Body of pancreas (tissue), 4 donors: Measurements from ENCODE around the gene CLIC3. TPM values are rescaled to one million over a fixed set of nuclear protein-coding genes. Genes with fewer than 3 reads are reported as not detected.

Experiments
- ATAC-seq: fragments of 150-250 bp; one replicate; pipeline ENCODE4 v1.9.1; 2016
- DNase-seq, 4 donors: peaks; one replicate each; pipeline ENCODE4 v3.0.0-alpha.2; 2019
- H3K27ac ChIP-seq, 4 donors: fragments of 200-600 bp; sonication (generic); 1 replicate in 3 of 4; 2 replicates in 1 of 4; pipeline versions ENCODE4 v1.5.1 to v1.6.1; 2016 to 2019; ENCODE audit warnings: mild to moderate bottlenecking in 1 of 4, mixed read lengths in 1 of 4, moderate library complexity in 1 of 4
- H3K27me3 ChIP-seq, 2 donors: fragments of 200-600 bp; sonication (generic); one replicate each; pipeline ENCODE4 v1.6.0; 2016; ENCODE audit warnings: mild to moderate bottlenecking in 1 of 2
- H3K36me3 ChIP-seq, 2 donors: fragments of 200-600 bp; sonication (generic); replicated peaks in 1 of 2; 2 replicates each; pipeline ENCODE4 v1.5.1; 2016; ENCODE audit warnings: low read depth in 2 of 2; ENCODE audit not compliant: insufficient read depth in 1 of 2
- H3K4me1 ChIP-seq: fragments of 200-600 bp; sonication (generic); one replicate; pipeline ENCODE4 v1.6.0; 2016
- H3K4me3 ChIP-seq, 2 donors: fragments of 200-600 bp; sonication (generic); 1 replicate in 1 of 2; 2 replicates in 1 of 2; pipeline ENCODE4 v1.5.1; 2016 to 2019
- H3K9me3 ChIP-seq, 3 donors: fragments of 200-600 bp; sonication (generic); 1 replicate in 2 of 3; 2 replicates in 1 of 3; pipeline ENCODE4 v1.5.1; 2016
- POLR2A ChIP-seq, 3 donors: fragments of 450-650 bp; IDR thresholded peaks; one replicate each; pipeline ENCODE4 v1.6.1; 2016; ENCODE audit warnings: antibody characterized with exemption in 3 of 3, mild to moderate bottlenecking in 2 of 3
- WGBS, 2 donors: methylation state at CpG; one replicate each; pipeline ENCODE4 v1.1.5; 2017; 5-methylcytosine and 5-hydroxymethylcytosine counted together
- intact Hi-C: fragments of 100-400 bp; cut with DNase I; formaldehyde crosslinking; loops from one replicate; pipeline ENCODE4 v1.15.1; 2023
- total RNA-seq, 2 donors: library from RNA; depleted of rRNA; stranded (reverse); fragments of >200 nt; gene quantifications; one replicate each; pipeline ENCODE4 v1.1.0, GENCODE V29; 2016
- TF ChIP-seq, protein P1 (sequence below), 7 experiments: fragments of 450-650 bp in 4 of 7; fragments of 200-600 bp in 3 of 7; sonication (generic) in 3 of 7; IDR thresholded peaks; one replicate each; pipeline ENCODE4 v1.5.1; 2016 to 2019; ENCODE audit warnings: antibody characterized with exemption in 7 of 7

The CLIC3 gene, protein sequence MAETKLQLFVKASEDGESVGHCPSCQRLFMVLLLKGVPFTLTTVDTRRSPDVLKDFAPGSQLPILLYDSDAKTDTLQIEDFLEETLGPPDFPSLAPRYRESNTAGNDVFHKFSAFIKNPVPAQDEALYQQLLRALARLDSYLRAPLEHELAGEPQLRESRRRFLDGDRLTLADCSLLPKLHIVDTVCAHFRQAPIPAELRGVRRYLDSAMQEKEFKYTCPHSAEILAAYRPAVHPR
- 1 to 10 TPM in 1 of 2 donors, not detected in 1; 2.0 TPM for total RNA-seq

GRCh38 chr9:136996361-136997292 is at the start of gene CLIC3:
CLIC3 (minus strand) TSS chr9:136996568; CDS start chr9:136996543, 25 bp downstream.
- ATAC-seq = no peak
- DNase-seq = peak in 1 of 4 donors; percentile 20
- Histone ChIP-seq H3K27ac (no peak within 1 kb of the TSS), H3K36me3 (no peaks in the 10 kb centered on the region), H3K4me1 (peaks cover 32% of the 10 kb centered on the region), H3K9me3 (no peaks in the 10 kb centered on the region), H3K4me3 (no peak within 1 kb of the TSS), H3K27me3 (no peaks in the 10 kb centered on the region)
- TF ChIP-seq, protein P1, sequence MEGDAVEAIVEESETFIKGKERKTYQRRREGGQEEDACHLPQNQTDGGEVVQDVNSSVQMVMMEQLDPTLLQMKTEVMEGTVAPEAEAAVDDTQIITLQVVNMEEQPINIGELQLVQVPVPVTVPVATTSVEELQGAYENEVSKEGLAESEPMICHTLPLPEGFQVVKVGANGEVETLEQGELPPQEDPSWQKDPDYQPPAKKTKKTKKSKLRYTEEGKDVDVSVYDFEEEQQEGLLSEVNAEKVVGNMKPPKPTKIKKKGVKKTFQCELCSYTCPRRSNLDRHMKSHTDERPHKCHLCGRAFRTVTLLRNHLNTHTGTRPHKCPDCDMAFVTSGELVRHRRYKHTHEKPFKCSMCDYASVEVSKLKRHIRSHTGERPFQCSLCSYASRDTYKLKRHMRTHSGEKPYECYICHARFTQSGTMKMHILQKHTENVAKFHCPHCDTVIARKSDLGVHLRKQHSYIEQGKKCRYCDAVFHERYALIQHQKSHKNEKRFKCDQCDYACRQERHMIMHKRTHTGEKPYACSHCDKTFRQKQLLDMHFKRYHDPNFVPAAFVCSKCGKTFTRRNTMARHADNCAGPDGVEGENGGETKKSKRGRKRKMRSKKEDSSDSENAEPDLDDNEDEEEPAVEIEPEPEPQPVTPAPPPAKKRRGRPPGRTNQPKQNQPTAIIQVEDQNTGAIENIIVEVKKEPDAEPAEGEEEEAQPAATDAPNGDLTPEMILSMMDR (IDR thresholded peaks at IDR 0.05) = no peak
- TF ChIP-seq POLR2A (IDR thresholded peaks at IDR 0.05) = no peak
- 36% methylated on average over 16 to 35 of the region's 35 CpGs for WGBS, 2 donors
- intact Hi-C loops = no loop called here

- DNase-seq (peak in 1 of 4 donors; percentile 50), ATAC-seq (peak; percentile 15)
- Histone ChIP-seq H3K9me3 (no peaks in the 10 kb centered on the region), H3K27ac (peak overlapping the region in 3 of 4 donors; percentile 15 to 77 (median 54)), H3K4me1 (peaks cover 38% of the 10 kb centered on the region), H3K36me3 (no peaks in the 10 kb centered on the region), H3K27me3 (no peaks in the 10 kb centered on the region), H3K4me3 (peak overlapping the region in 1 of 2 donors; percentile 17)
- WGBS, 2 donors = 3% methylated on average over 89 of the region's 96 CpGs; no CpG with 5 or more reads in 1 of the 2 donors
- TF ChIP-seq POLR2A (IDR thresholded peaks at IDR 0.05) = no peak
- TF ChIP-seq, protein P1 (IDR thresholded peaks at IDR 0.05) = no peak
- intact Hi-C loops = no loop called here
Observed at GRCh38 chr9:137045294-137046087, 49.1 kb upstream of the CLIC3 start.

- 16% methylated on average over 18 of the region's 18 CpGs; no CpG with 5 or more reads in 1 of the 2 donors for WGBS, 2 donors
- Histone ChIP-seq H3K4me1 (peaks cover 36% of the 10 kb centered on the region), H3K27ac (peak overlapping the region; percentile 25 to 77 (median 50))
Observed at GRCh38 chr9:137044502-137045177, 48.3 kb upstream of the CLIC3 start.

More at GRCh38 chr9:137044502-137045177, 48.3 kb upstream of the CLIC3 start:
- DNase-seq (peak; percentile 62 to 87 (median 84)), ATAC-seq (peak; percentile 58)
- intact Hi-C loops = no loop called here
- Histone ChIP-seq H3K27me3 (no peaks in the 10 kb centered on the region), H3K9me3 (no peaks in the 10 kb centered on the region), H3K36me3 (no peaks in the 10 kb centered on the region), H3K4me3 (no peak overlapping the region)
- TF ChIP-seq POLR2A (IDR thresholded peaks at IDR 0.05) = peak; percentile 18 to 44 (median 35)
- TF ChIP-seq, protein P1 (IDR thresholded peaks at IDR 0.05) = no peak
